Measurements from ENCODE around the gene MEGF11.
A peak's percentile ranks its signal among the peaks of the same experiment; 100 is the strongest.

The MEGF11 gene

DNA sequence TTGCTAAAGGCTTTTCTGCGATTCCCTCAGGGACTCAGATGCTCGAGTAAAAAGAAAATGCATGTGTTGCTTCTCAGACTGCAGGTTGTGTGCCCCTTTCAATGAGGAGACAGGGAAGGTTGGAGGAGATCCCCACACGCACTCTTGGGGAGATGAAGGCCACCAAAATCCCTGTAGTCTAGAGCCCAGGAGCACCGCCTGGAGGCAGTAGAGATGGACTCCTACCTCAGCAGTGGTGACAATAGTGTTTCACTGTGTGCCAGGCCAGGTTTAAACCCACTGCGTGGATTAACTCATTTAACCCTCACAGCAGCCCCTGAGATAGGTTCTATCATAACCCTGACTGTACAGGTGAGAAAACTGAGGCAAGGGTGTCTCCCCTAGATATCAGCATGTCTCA is 15.2 kb downstream of the MEGF11 start:
- no peak overlapping the region for H3K4me3 ChIP-seq (ENCODE audit: low read depth, low read length)
- no peak for TF ChIP-seq CTCF (conservative IDR thresholded peaks at IDR 0.05; ENCODE audit: low read depth, low read length)
- no peak for DNase-seq (ENCODE audit: low read depth)

DNA sequence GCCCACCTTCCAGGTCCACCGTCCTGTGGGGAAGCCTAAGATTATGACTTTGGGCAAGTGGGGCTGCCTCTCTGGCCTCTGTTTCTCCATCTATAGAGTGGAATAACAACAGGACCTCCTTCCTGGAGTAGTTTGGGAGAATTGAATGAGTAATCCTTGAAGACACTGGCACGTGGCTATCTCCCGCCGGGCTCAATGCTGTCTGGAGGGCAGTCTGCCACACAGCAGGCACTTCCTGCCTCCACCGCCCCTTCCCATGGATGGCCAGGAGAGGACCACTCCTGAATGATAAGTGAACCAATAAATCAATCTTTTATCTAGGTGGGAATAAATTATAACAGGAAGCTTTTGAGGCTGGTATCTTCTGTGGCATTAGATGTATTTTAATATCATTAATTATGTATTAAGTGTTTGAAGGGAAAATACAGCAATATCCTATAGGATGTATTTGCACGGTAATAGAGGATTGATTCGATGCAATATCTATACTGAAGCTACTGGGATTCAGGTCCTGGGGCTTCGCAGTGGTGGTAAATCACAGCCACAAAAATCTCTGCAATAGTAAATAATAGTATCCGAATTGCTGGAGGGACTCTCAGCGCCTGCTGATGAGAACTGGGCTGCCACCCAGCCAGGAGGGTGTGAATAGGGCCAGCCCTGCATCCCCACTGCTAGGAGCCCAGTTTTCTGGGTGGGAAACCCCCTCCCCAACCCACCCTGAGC is 15.9 kb downstream of the MEGF11 start:
- no peak for DNase-seq (ENCODE audit: low read depth)
- no peak overlapping the region for H3K4me3 ChIP-seq (ENCODE audit: low read depth, low read length)
- no peak for TF ChIP-seq CTCF (conservative IDR thresholded peaks at IDR 0.05; ENCODE audit: low read depth, low read length)

GRCh38 chr15:66236806-66237375 is 16.7 kb downstream of the MEGF11 start:
- DNase-seq (ENCODE audit: low read depth) = no peak
- TF ChIP-seq CTCF (conservative IDR thresholded peaks at IDR 0.05; ENCODE audit: low read depth, low read length) = no peak
- no peak overlapping the region for H3K4me3 ChIP-seq (ENCODE audit: low read depth, low read length)

- no peak overlapping the region for H3K4me3 ChIP-seq (ENCODE audit: low read depth, low read length)
- TF ChIP-seq CTCF (conservative IDR thresholded peaks at IDR 0.05; ENCODE audit: low read depth, low read length) = no peak
- no peak for DNase-seq (ENCODE audit: low read depth)
Observed at GRCh38 chr15:66235866-66236265, 17.7 kb downstream of the MEGF11 start.

- no peak for DNase-seq (ENCODE audit: low read depth)
- no peak overlapping the region for H3K4me3 ChIP-seq (ENCODE audit: low read depth, low read length)
- no peak for TF ChIP-seq CTCF (conservative IDR thresholded peaks at IDR 0.05; ENCODE audit: low read depth, low read length)
Observed at GRCh38 chr15:66234798-66235197, 18.8 kb downstream of the MEGF11 start.

DNA sequence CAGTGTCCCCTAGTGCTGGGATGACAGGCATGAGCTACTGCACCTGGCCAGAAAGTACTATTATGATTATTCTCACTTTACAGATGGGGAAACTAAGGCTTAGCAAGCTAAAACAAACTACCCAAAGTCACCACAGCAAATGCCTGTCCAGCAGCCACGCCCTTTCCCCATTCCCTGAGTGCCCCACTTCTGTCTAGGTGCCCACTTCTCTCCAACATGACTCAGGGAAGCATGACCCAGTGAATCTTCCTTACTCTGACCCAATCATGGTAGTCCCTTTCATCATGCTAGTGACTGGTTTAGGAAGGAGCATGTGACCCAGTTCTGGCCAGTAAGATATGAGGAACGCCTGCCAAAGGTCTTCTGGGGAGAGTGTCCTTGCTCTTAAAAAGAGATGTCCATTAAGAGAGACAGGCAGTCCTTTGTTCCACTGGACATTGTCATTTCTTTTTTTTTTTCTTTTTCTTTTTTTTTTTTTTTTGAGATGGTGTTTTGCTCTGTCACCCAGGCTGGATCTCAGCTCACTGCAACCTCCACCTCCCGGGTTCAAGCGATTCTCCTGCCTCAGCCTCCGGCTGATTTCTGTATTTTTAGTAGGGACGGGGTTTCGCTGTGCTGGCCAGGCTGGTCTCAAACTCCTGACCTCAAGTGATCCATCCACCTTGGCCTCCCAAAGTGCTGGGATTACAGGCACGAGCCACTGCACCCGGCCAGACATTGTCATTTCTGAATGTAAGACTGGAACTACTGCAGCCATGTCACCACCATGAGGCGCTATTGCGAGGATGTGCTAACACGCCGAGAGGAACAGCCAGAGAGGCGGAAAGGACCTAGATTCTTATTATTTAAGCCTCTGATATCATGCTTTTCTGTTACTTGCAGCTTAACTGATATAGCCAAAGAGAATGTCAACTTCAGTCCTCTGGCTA is 19.8 kb downstream of the MEGF11 start:
- peak; percentile 15 for DNase-seq (ENCODE audit: low read depth)
- H3K4me3 ChIP-seq (ENCODE audit: low read depth, low read length) = no peak overlapping the region
- TF ChIP-seq CTCF (conservative IDR thresholded peaks at IDR 0.05; ENCODE audit: low read depth, low read length) = peak; percentile 10

All from choroid plexus epithelial cell (primary cell).